ENCODE results near the gene DGCR6L.

DNA sequence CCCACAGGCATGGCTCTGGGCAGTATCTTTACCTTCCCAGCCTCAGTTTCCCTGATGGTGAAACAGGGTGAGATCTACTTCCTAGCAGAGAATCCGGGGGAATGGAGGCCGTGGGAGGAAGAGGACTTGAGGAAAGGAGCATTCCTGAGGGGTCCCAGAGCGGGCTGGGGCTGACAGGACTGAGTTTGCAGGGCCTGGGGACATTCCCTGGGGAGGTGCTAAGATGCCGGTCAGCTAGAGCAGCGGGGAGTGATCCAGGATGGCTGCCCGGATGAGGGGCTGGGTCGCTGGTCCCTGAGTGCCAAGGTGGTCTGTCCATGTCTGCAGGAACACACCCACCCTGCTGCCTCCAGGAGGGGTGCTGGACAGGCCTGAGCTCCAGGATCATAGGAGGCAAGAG lies 43.4 kb downstream of the DGCR6L start:
- TF ChIP-seq EZH2phosphoT487 (IDR thresholded peaks at IDR 0.05; ENCODE audit: insufficient read depth, low read depth) = no peak
- TF ChIP-seq EZH2 (IDR thresholded peaks at IDR 0.05; ENCODE audit: insufficient read depth, poor library complexity, severe bottlenecking) = no peak
